GM19452 (cell line): ENCODE results near the gene MED31.
A peak's percentile ranks its signal among the peaks of the same experiment; 100 is the strongest.
"Not testable (repeated sequence)": the region's sequence is repeated elsewhere in the genome, so short reads cannot be mapped to it uniquely, and the experiment has no call there.

Source experiments
- ATAC-seq: cut with Tn5 transposase; IDR thresholded peaks from one replicate; pipeline ENCODE4 v1.9.1; 2021; ENCODE audit not compliant: unreplicated experiment

MED31 gene

GRCh38 chr17:6677946-6678345, 26.5 kb upstream of the MED31 start:
- no peak for ATAC-seq

GRCh38 chr17:6677158-6677831, 25.9 kb upstream of the MED31 start:
- no peak for ATAC-seq

GRCh38 chr17:6676802-6677157, 25.4 kb upstream of the MED31 start:
- no peak for ATAC-seq

- no peak for ATAC-seq
Measured at GRCh38 chr17:6675201-6675825, 23.9 kb upstream of the MED31 start.

- ATAC-seq: no peak
Measured at GRCh38 chr17:6674586-6674985, 23.2 kb upstream of the MED31 start.

GRCh38 chr17:6671431-6671830, 20.0 kb upstream of the MED31 start:
- ATAC-seq: no peak

GRCh38 chr17:6670999-6671398, 19.6 kb upstream of the MED31 start:
- ATAC-seq: no peak

GRCh38 chr17:6670571-6670970, 19.2 kb upstream of the MED31 start:
- no peak for ATAC-seq

- ATAC-seq: no peak
Measured at GRCh38 chr17:6669479-6670212, 18.2 kb upstream of the MED31 start.

- ATAC-seq: no peak
Measured at GRCh38 chr17:6668727-6669425, 17.5 kb upstream of the MED31 start.

- no peak for ATAC-seq
Measured at GRCh38 chr17:6668219-6668618, 16.8 kb upstream of the MED31 start.

GRCh38 chr17:6667516-6667915, 16.1 kb upstream of the MED31 start:
- no peak for ATAC-seq

- ATAC-seq: no peak
Measured at GRCh38 chr17:6666557-6666956, 15.2 kb upstream of the MED31 start.

GRCh38 chr17:6666077-6666521, 14.7 kb upstream of the MED31 start:
- ATAC-seq: no peak

- ATAC-seq: not testable (repeated sequence)
Measured at GRCh38 chr17:6663200-6663599, 11.8 kb upstream of the MED31 start.

- no peak for ATAC-seq
Measured at GRCh38 chr17:6661464-6661848, 10.1 kb upstream of the MED31 start.

- ATAC-seq: peak; percentile 66
Measured at GRCh38 chr17:6660805-6661463, 9.5 kb upstream of the MED31 start.

GRCh38 chr17:6660101-6660500, 8.7 kb upstream of the MED31 start:
- no peak for ATAC-seq

- not testable (repeated sequence) for ATAC-seq
Measured at GRCh38 chr17:6658411-6658810, 7.0 kb upstream of the MED31 start.

GRCh38 chr17:6657633-6658287, 6.4 kb upstream of the MED31 start:
- no peak for ATAC-seq
